Measurements from ENCODE around the gene OR2J2.

Gene OR2J2

DNA sequence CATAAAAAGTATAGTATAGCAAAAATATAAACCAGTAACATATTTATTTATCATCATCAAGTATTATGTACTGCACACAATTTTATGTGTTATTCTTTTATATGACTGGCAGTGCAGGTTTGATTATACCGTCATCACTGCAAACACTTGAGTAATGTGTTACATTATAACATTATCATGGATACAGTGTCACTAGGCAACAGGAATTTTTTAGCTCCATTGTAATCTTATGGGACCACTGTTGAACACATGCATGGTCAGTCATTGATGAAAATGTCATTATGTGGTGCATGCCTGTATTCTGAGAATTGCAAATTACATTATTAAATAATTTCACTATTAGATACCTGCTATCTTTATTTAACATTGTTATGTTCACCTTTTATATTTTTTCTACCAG is 29.1 kb upstream of the OR2J2 start:
- Histone ChIP-seq H3K27ac (ENCODE audit: extremely low read depth, low read depth, low read length) (no peak overlapping the region), H3K9me3 (ENCODE audit: control insufficient read depth, insufficient read depth, low read depth, low read length) (no peaks in the 10 kb centered on the region), H3K4me3 (ENCODE audit: low read depth, low read length) (no peak overlapping the region), H3K36me3 (ENCODE audit: control insufficient read depth in 2 of 2, insufficient read depth in 1 of 2, low read length in 2 of 2) (no peaks in the 10 kb centered on the region), H3K4me1 (ENCODE audit: control insufficient read depth, insufficient read depth, low read length) (no peaks in the 10 kb centered on the region)
- no peak for TF ChIP-seq ZNF791 (tag by site-specific recombination; IDR thresholded peaks at IDR 0.05)
- no peak for TF ChIP-seq SCRT2 (tag by site-specific recombination; IDR thresholded peaks at IDR 0.05)
- no peak for TF ChIP-seq ZNF76 (tag by site-specific recombination; IDR thresholded peaks at IDR 0.05; ENCODE audit: borderline replicate concordance, low read depth)
- no peak for TF ChIP-seq ZBTB7A (tag by site-specific recombination; IDR thresholded peaks at IDR 0.05; ENCODE audit: low read depth)
- no peak for TF ChIP-seq BCL11A (tag by site-specific recombination; IDR thresholded peaks at IDR 0.05; ENCODE audit: low read depth)
- TF ChIP-seq, protein P1, sequence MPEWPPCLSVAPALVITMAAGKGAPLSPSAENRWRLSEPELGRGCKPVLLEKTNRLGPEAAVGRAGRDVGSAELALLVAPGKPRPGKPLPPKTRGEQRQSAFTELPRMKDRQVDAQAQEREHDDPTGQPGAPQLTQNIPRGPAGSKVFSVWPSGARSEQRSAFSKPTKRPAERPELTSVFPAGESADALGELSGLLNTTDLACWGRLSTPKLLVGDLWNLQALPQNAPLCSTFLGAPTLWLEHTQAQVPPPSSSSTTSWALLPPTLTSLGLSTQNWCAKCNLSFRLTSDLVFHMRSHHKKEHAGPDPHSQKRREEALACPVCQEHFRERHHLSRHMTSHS (tag by site-specific recombination; IDR thresholded peaks at IDR 0.05): no peak
- no peak for TF ChIP-seq GLIS2 (tag by site-specific recombination; IDR thresholded peaks at IDR 0.05)
- TF ChIP-seq ZNF837 (tag by site-specific recombination; IDR thresholded peaks at IDR 0.05): no peak
- CTCF ChIA-PET: interaction anchor here (0.6 to 2.2 kb wide), 3 partner anchors 41 to 303 kb away, joined by 3 to 6 read pairs (median 5); no protein-coding TSS in a partner anchor
- POLR2A ChIA-PET: no interaction called here

DNA sequence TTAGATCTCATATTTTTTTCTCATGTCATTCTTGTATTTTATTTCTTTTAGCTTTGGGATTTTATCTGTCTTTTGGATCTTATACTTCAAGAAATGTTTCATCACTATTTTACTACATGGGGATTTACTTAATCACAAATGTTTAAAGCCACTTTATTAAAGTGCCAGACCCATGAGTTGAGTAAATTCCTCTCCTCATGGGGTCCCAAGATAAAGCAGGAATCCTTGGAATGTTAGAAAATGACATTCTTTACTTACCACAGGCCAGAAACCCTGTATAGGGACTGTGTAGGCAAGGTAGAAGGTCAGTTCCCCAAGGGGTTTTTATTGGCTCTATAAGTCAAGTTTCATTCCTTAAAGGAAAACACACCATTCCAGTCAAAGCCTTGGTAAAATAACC is 28.4 kb upstream of the OR2J2 start:
- no peaks in the 10 kb centered on the region for H3K36me3 ChIP-seq (ENCODE audit: control insufficient read depth in 2 of 2, insufficient read depth in 1 of 2, low read length in 2 of 2)
- no peaks in the 10 kb centered on the region for H3K9me3 ChIP-seq (ENCODE audit: control insufficient read depth, insufficient read depth, low read depth, low read length)
- CTCF ChIA-PET: interaction anchor here (0.6 to 2.2 kb wide), 2 partner anchors 42 to 126 kb away, joined by 5 to 6 read pairs; no protein-coding TSS in a partner anchor
- no peak overlapping the region for H3K27ac ChIP-seq (ENCODE audit: extremely low read depth, low read depth, low read length)
- TF ChIP-seq, protein P2, sequence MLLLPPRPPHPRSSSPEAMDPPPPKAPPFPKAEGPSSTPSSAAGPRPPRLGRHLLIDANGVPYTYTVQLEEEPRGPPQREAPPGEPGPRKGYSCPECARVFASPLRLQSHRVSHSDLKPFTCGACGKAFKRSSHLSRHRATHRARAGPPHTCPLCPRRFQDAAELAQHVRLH (tag by site-specific recombination; IDR thresholded peaks at IDR 0.05): no peak
- TF ChIP-seq SCRT2 (tag by site-specific recombination; IDR thresholded peaks at IDR 0.05): no peak
- no peak for TF ChIP-seq ZNF747 (tag by site-specific recombination; IDR thresholded peaks at IDR 0.05)
- TF ChIP-seq HOXD13 (CRISPR knock-in tag; IDR thresholded peaks at IDR 0.05; ENCODE audit: borderline replicate concordance): 0 out of 2 replicates have a peak, but pooled peaks have one; percentile 24
- TF ChIP-seq, protein P3, sequence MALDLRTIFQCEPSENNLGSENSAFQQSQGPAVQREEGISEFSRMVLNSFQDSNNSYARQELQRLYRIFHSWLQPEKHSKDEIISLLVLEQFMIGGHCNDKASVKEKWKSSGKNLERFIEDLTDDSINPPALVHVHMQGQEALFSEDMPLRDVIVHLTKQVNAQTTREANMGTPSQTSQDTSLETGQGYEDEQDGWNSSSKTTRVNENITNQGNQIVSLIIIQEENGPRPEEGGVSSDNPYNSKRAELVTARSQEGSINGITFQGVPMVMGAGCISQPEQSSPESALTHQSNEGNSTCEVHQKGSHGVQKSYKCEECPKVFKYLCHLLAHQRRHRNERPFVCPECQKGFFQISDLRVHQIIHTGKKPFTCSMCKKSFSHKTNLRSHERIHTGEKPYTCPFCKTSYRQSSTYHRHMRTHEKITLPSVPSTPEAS (tag by site-specific recombination; IDR thresholded peaks at IDR 0.05): no peak
- POLR2A ChIA-PET: no interaction called here
- H3K4me1 ChIP-seq (ENCODE audit: control insufficient read depth, insufficient read depth, low read length): no peaks in the 10 kb centered on the region
- no peak overlapping the region for H3K4me3 ChIP-seq (ENCODE audit: low read depth, low read length)

DNA sequence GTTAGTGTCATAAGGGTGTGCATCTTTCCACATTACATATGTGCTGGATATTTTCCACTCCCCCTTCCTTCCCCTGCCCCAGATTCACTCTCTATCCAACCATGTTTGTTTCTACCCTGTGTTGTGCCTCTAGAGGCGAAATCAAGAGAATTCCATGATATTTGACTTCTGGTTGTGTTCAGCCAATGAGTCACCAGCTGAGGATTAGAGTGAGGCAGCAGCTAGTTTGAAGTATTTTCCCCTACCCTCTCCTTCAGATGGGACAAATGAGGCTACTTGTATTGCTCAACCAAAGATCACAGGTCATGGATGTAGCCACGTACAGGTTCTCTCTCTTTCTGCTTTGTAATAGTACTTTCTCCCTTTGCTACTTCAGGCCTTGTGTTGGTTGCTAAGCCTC is 24.5 kb upstream of the OR2J2 start:
- ChIA-PET CTCF (interaction anchor here (0.6 kb wide), 1 partner anchor 37 kb away, joined by 3 read pairs; no protein-coding TSS in a partner anchor), POLR2A (no interaction called here)
- no peaks in the 10 kb centered on the region for H3K4me1 ChIP-seq (ENCODE audit: control insufficient read depth, insufficient read depth, low read length)
- no peak for TF ChIP-seq ZNF341 (tag by site-specific recombination; IDR thresholded peaks at IDR 0.05; ENCODE audit: low read depth)
- no peak for TF ChIP-seq ZNF623 (tag by site-specific recombination; IDR thresholded peaks at IDR 0.05)
- TF ChIP-seq, protein P4, sequence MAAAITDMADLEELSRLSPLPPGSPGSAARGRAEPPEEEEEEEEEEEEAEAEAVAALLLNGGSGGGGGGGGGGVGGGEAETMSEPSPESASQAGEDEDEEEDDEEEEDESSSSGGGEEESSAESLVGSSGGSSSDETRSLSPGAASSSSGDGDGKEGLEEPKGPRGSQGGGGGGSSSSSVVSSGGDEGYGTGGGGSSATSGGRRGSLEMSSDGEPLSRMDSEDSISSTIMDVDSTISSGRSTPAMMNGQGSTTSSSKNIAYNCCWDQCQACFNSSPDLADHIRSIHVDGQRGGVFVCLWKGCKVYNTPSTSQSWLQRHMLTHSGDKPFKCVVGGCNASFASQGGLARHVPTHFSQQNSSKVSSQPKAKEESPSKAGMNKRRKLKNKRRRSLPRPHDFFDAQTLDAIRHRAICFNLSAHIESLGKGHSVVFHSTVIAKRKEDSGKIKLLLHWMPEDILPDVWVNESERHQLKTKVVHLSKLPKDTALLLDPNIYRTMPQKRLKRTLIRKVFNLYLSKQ (tag by site-specific recombination; IDR thresholded peaks at IDR 0.05; ENCODE audit: borderline replicate concordance): no peak
- no peak for TF ChIP-seq ZNF169 (tag by site-specific recombination; IDR thresholded peaks at IDR 0.05)
- TF ChIP-seq ZEB2 (tag by site-specific recombination; IDR thresholded peaks at IDR 0.05): no peak
- TF ChIP-seq MZF1 (tag by site-specific recombination; IDR thresholded peaks at IDR 0.05; ENCODE audit: borderline replicate concordance): no peak
- TF ChIP-seq ZNF596 (tag by site-specific recombination; IDR thresholded peaks at IDR 0.05): no peak
- TF ChIP-seq, protein P5, sequence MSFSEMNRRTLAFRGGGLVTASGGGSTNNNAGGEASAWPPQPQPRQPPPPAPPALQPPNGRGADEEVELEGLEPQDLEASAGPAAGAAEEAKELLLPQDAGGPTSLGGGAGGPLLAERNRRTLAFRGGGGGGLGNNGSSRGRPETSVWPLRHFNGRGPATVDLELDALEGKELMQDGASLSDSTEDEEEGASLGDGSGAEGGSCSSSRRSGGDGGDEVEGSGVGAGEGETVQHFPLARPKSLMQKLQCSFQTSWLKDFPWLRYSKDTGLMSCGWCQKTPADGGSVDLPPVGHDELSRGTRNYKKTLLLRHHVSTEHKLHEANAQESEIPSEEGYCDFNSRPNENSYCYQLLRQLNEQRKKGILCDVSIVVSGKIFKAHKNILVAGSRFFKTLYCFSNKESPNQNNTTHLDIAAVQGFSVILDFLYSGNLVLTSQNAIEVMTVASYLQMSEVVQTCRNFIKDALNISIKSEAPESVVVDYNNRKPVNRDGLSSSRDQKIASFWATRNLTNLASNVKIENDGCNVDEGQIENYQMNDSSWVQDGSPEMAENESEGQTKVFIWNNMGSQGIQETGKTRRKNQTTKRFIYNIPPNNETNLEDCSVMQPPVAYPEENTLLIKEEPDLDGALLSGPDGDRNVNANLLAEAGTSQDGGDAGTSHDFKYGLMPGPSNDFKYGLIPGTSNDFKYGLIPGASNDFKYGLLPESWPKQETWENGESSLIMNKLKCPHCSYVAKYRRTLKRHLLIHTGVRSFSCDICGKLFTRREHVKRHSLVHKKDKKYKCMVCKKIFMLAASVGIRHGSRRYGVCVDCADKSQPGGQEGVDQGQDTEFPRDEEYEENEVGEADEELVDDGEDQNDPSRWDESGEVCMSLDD (tag by site-specific recombination; IDR thresholded peaks at IDR 0.05): no peak
- TF ChIP-seq ZBTB1 (tag by site-specific recombination; IDR thresholded peaks at IDR 0.05): no peak
- no peak for TF ChIP-seq ZNF548 (tag by site-specific recombination; IDR thresholded peaks at IDR 0.05)
- no peaks in the 10 kb centered on the region for H3K36me3 ChIP-seq (ENCODE audit: control insufficient read depth in 2 of 2, insufficient read depth in 1 of 2, low read length in 2 of 2)
- H3K9me3 ChIP-seq (ENCODE audit: control insufficient read depth, insufficient read depth, low read depth, low read length): no peaks in the 10 kb centered on the region
- H3K27ac ChIP-seq (ENCODE audit: extremely low read depth, low read depth, low read length): no peak overlapping the region
- no peak overlapping the region for H3K4me3 ChIP-seq (ENCODE audit: low read depth, low read length)
